CD4-positive, alpha-beta T cell treated with Interleukin-1 beta for 1 hour (primary cell): Measurements from ENCODE around the gene FAM43B.

Experiments
- DNase-seq, 2 donors: peaks; one replicate each; pipeline ENCODE4 v3.0.0-alpha.2; 2020 to 2022

FAM43B gene

DNA sequence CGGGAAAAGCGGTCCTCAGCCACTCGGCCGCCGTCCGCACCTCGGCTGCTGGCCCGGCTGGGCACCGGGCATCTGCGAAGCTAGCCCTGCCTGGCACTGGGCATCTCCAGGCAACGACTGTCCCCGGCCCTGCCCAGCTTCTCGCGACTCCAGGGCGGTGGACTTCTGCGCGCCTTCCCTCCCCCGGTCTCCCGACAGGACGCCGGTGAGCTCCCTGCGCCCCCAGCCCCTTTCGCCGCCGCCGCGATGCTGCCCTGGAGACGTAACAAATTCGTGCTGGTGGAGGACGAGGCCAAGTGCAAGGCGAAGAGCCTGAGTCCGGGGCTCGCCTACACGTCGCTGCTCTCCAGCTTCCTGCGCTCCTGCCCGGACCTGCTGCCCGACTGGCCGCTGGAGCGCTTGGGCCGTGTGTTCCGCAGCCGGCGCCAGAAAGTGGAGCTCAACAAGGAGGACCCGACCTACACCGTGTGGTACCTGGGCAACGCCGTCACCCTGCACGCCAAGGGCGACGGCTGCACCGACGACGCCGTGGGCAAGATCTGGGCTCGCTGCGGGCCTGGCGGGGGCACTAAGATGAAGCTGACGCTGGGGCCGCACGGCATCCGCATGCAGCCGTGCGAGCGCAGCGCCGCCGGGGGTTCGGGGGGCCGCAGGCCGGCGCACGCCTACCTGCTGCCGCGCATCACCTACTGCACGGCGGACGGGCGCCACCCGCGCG lies 514 bp downstream of the FAM43B start:
- DNase-seq = no peak

DNA sequence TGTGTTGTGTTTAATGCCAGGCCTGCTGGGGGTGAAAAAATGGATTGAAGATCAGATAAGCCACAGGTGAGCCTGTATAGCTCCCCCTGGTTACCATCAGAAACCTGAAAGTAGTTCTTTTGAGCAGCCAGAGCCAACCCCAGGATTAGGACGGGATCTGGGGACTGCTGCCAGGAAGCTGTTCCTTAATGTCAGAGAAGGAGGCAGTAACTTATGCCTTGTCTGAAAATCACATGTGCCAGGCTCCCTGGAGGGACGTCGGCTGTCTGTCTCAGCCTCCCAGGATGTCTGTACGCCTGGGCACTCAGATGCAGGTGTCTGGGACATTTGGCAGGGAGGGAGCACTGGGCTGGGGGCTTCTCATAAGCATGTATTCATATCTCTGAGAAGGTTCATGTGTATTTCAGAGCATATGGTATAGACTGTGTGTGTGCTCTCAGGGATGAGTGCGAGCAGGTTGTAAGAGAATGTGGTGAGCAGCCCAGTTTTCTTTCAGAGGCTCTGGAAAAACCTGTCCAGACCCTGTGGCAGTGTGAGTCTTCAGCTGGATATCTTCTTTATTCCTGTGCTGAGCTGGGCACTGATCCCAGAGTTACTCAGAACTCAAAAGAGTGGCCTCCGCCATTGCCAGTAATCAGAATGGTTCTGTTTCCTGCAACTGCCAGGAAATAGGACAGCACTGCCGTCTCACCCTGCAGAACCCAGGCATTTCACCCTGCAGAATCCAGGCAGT lies 2.8 kb downstream of the FAM43B start:
- DNase-seq = no peak

DNA sequence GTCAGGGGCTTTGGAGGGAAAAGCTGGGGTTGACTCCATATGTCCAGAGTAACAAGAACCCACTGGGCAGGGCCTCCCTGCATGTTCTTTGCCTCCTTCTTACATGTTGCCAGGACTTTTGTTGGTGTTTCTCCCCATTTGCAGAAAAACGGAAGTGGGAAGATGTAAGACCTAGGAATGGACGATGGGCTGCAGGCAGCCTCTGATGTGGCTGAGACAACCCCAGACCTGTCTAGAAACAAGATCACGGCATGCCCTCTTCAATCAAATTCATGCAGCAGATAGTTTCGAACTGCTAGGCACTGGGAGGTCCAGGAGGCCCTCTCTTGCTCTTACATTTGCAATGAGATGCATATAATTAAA lies 3.4 kb downstream of the FAM43B start:
- no peak for DNase-seq

DNA sequence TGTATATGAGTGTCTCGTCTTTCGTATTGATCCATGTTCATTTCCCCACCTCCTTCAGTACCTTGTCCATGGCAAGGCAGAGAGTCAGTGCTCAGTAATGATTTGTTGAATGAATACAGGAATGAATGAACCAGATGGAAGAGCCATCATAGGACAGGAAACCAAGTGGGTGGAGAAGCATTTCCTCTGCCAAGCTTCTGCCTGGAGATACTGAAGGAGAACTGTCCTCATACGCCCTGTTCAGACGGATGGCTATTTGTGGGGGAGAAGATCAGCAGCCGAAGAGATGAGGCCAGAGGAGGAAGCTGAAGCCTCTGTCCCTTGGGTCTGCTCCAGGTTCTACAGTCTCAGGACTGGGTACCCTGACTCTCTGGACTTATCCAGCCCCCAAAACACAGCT lies 5.8 kb downstream of the FAM43B start:
- DNase-seq = no peak

DNA sequence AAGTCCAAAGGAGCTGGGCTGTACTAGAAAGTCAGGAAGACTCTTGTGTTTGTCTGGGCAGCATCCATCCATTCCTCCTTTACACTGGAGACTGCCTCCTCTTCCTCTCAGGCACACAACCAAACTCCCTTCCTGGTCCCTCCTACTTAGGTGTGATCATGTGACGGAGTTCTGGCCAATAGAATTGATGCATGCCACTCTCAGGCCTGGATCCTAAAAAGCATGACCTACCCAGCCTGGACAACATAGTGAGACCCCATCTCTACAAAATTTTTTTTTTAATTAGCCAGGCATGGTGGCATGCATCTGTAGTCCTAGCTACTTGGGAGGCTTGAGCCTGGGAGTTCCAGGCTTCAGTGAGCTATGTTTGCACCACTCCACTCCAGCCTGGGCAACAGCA lies 8.6 kb downstream of the FAM43B start:
- no peak for DNase-seq

DNA sequence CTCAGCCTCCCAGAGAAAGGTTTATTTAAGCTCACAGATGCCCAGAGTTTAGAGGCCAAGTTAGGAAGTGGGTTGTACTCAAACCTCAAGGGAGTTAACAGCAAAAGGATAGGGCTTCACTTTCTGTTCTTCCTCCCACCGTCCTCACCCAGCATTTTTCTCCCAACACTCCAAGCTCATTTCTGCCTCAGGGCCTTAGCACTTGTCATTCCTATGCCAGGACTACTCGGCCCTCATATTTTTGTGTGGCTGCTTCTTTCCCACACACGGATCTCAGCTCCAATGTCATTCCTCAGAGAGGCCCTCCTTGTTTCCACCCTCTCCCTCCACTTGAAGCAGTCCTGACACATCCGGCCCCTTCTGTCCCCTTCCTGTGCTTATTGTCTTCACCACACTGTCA lies 12.9 kb downstream of the FAM43B start:
- no peak for DNase-seq

DNA sequence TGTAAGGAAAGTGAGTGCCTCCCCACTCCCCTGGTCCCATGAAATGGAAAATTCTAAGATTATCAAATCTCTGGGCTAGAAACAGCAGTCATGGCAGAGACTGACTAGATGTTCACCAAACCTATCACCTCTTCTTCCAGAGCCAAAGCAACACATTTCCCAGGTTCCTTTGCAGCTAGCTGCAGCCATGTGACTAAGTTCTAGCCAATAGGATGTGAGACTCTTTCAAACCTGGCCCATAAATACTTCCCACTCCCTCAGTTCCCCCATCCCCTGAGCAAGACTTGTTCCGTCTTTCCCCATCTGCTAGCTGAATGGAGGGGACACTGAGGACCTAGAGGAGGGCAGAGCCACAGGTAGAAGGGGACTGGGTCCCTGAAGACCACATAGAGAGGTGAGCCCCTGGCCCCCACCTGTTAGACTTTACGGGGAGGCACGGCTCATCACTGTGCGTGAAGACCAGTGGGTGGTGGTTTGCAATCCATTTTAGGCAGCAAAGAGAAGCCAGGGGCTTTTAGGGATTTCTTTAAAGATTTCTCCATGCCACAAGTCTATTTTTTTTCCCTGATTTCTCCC lies 17.2 kb downstream of the FAM43B start:
- no peak for DNase-seq

DNA sequence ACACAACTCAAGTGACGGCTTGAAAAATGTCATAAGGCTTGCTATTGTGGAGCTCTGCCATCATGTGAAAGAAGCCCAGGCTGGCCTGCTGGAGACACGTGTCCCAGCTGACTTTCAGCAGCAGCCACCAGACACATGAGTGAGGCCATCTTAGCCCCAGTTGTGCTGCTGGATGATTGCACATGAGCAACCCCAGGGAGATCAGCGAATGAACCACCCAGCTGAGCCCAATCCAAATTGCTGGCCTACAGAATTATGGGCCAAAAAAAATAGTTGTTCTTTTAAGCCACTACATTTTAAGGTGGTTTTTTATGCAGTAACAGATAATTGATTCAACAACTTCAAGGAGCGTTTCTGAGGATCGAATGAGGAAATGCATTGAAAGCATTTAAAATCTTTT lies 19.1 kb downstream of the FAM43B start:
- DNase-seq = no peak

DNA sequence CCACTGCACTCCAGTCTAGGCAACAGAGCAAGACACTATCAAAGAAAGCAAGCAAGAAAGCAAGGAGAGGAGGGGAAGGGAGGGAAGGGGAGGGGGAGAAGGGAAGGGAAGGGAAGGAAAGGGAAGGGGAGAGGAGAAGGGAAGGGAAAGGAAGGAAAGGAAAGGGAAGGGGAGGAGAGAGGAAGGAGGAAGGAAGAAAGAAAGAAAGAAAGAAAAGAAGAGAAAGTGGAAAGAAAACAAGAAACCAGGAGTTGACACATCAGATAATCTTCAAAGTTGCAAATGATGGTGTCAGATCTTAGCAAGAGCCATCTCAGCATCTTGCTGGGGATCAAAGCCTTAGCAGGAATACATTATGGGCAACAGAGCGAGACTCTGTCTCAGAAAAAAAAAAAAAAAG lies 21.6 kb downstream of the FAM43B start:
- DNase-seq = no peak

DNA sequence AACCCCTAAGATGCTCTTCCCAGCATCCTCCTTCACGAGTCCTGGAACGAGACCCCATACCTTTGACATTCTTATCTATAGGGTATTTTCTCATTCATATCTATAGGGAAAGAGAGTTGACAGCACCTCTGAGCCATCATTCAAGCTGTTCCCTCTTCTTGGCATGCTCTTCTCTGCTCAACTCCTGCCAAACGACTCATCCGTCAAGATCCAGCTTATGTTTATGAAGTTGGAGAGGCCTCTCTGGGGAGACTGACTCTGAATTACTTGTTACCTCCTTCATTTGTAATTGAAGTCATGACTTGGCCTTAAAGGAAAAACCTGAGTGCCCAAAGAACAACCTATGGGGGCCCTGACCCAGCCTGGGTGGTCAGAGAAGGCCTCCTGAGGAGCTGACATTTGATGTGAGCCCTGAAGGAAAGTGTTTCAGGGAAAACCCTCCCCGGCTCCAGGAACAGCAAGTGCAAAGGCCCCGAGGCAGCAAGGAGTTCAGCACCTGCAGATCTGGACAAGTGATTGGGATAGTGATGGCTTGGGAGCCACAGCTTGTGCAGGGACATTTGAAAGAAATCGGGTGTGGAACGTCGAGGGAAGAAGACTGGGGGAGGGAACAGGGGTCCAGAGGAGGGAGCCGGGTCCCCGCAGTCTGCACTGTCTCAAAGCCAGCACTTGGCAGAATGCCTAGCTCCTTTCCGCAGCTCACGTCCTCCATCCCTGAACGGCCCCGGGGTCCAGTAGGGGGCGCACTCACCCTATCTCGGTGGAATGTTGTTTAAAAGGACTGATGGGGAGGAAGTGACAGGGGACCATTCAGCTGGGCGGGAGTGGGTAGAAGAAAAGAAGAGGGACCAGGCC lies 22.5 kb downstream of the FAM43B start:
- DNase-seq = peak; percentile 48 to 68

DNA sequence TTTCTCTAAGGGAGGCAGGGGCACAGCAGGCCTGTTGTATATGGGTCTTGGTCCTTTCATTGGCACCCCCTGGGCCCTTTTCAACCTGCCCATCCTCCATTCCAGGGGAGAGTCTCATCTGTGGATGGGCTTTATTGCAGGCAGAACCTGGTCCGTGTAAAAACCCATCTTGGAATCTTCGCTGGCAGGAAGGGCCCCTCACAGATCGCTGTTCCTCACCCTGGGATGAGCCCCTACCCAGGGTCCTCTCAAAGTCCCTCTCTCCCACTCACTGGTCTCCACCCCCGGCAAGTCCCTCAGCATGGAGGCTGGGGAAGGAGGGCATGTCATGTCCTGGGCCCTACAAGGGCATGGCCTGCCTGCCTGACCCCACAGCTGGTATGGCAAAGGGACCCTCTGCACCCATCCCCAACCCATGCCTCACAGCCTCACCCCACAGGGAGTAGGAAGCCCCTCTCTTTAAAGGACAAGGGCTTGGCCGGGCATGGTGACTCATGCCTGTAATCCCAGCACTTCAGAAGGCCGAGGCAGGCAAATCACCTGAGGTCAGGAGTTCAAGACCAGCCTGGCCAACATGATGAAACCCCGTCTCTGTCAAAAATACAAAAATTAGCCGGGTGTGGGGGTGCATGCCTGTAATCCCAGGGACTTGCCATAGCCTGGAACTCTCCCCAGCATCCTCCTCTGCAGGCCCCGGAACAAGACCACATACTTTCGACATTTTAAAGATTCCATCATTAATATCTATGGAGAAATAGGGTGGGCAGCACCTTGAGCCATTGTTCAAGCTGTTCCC lies 23.4 kb downstream of the FAM43B start:
- DNase-seq = no peak

DNA sequence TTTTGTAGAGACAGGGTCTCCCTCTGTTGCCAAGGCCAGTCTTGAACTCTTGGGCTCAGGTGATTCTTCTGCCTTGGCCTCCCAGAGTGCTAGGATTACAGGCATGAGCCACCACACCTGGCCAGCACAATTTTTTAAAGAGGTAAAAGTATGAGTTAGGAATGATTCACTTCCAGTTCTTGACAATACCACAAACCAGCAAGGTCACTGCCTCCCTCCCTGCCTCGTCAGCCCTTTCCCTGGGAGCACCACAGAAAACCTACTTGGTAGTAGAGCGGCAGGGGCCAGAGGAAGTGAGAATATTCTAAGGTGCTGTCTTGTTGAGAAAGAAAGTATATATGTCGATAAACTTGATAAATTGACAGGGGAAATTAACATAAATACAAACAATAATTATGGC lies 25.7 kb downstream of the FAM43B start:
- no peak for DNase-seq

DNA sequence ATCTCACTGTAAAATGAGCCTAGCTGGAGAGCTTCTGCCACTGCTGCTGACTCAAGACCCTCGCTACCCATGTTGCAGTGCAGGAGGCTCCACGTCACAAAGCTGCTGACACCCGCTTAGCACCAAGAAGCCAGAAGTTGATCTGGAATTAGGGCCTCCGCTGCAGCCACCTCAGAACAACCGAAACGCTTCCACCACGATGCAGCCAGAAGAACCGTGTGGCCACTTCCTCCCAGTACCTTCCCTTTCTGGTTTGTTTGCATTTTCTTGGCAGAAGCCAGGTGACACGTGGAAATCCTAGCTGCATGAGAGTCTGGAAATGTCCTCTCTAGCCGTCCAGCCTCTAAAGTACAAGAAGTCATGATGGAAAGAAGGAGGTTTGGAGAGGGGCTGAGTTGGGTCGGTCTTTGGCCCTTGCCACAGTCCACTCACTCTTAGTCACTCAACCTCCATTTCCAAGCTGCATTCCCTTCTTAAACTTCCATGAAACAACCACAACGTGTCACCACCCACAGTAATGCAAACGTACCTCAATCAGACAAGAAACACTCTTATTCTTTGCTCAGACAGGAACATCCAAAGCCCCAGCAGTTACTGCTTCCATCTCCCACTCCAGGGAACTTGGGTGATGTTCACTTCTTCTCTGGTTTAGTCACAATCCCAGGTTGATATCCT lies 26.5 kb downstream of the FAM43B start:
- no peak for DNase-seq

DNA sequence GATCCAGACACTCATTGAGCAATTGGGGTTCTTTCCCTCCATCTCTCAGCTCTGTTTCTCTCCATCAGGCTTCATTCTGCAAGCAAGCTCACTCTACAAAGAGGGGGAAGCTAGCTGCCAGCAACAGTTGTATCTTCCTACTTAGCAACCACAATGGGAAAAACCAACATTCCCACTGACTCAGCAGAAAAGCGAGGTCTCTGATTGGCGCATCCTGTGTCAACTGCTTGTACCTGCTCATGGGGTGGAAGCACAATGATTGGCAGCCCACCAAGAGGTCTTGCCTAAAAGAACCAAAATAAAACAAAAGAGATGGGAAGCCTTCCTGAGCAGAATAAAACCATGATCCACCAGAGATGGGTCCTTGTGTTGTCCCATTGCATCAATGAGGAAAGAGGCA lies 32.5 kb downstream of the FAM43B start:
- DNase-seq = no peak

DNA sequence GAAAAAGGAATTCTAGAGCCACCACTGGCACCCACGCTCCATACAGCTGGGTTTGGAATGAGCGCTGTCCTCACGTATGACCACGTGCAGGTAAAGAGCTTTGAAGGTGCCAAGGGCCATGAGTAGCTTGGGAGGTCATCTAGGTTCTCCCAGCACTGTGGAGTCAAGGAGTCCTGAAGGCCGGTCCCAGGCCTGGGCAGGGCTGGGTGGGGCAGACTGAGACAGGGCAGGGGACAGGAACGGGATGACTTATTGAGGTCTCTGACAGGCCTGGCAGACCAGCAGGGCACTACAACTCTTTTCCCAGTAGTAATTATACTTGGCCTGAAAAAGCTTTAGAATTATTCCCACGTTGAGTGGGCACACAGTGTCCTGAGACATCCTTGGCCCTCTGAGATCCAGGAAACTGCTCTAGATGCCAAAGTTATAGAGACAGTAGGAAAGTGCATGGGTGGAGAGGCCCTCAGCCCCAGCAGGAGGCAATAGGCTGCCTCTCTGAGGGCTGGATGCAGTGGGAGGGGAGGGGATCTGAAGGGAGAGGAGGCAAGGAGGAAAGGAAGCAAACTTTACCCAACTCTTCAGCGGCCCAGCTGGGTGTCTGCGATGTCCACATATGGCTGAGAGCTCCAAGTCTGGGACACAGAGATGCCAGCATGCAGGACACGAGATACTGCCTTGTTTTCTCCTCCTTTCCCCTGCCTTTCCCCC lies 34.7 kb downstream of the FAM43B start:
- no peak for DNase-seq

DNA sequence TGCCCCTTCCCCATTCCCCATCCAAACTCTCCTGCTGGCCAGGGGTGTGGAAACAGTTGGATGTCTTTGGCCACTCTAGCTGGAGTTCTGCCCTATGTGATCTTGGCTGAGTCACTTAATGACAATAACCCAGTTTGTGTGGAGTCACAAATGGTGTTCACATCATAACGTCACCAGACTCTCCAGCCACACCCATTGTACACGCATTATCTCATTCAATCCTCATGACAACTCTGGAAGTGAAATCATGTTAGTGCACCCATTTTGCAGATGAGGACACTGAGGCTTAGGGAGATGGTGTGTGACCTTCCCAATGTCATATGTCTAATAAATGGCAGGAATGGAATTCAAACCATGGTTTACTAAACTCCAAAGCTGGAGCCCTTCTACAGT lies 35.3 kb downstream of the FAM43B start:
- no peak for DNase-seq

DNA sequence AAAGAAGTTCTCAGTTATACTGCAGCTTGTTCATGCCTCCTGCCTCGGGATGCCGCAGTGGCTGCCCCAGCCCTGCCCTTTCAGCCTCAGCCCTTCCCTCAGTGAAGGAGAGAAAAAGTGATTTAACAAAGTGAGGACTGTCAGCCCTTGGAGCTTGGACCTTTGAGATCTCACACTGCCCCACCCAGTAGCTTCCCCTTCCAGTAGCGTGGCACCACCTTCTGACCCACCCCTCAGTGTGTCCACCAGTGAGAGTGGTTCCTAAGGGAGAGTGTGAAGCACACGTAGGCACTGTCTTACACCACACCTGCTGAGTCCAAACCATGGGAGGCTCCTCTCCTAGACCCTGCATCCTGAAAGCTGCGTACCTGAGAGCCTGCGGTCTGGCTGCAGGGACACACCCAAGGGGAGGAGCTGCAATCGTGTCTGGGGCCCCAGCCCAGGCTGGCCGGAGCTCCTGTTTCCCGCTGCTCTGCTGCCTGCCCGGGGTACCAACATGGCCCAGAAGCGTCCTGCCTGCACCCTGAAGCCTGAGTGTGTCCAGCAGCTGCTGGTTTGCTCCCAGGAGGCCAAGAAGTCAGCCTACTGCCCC lies 36.4 kb downstream of the FAM43B start, which contains the start of gene CDA:
TSS of gene CDA (plus strand) at position 464 of the 592 bp plus-strand sequence. CDS start at position 497, 33 bp downstream.
- peak in 1 of 2 donors; percentile 45 for DNase-seq

DNA sequence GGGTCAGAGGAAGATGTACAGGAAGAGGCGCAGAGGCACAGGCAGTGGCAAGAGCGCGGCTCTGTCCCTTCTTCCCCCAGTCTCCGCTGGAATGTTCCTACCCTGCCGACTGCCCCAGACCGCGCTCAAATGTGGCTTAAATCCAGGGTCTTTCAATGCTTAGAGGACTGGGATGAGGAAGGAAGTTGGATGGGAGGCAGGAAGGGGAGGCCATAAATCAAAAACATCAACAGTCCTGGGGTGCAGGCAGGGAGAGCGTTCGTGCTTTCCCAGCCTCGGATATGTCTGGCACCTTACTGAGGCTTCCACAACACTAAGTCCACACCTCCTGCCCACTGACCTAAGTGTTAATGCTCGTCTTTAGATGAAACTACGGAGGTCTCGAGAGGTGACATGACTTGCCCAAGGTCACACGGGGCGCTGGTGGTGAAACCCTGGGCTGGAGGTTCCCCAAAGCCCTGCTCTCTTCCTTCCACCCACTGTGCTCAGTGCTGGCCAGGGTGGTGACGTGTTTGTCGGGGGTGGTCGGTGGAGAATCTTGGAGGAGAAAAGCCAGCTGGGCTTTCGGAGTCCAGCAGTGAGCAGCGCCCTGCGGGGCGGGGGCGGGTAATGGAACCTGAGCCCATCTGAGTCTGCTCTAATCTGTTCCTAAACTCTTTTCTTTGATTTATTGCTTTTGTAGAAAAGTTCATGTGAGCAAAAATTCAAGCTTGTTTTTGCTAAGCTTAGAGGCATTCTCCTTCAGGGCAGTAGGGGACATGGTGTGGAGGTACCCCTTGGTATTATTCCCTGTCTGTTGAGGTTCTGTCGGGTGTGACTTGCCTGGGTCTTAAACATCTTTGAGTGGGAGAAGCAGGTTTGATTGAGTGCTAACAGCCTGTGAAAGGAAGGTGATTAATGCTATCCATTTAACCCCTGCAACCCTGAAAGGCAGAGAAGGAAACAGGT lies 37.2 kb downstream of the FAM43B start:
- peak in 1 of 2 donors; percentile 47 for DNase-seq

DNA sequence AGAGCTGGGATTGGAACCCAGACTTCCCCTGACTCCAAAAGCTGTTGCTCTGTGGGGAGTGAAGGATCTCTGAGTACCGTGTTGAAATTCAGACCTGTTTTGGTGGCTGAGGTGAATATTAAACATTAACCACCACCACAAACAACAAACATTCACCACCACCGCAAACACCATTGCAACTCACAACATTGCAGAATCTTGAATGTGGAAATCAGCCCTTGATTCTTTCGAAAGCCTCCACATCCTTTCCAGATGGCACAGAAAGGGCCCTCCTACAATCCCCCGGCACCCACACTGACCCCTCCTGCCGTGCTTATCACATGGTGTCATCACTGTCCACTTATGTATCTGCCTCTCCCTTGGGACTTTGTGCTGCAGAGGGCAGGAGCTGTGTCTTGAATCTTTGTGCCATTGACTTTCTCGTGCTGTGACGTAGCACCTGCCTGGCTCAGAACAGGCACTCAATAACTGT lies 38.0 kb downstream of the FAM43B start:
- peak in 1 of 2 donors; percentile 52 for DNase-seq
